ENCODE measurements around the gene LTBR.
A peak's percentile ranks its signal among the peaks of the same experiment; 100 is the strongest.
"Not testable (repeated sequence)": the region's sequence is repeated elsewhere in the genome, so short reads cannot be mapped to it uniquely, and the experiment has no call there.

Gene LTBR

GRCh38 chr12:6342140-6342889 is 41.6 kb upstream of the LTBR start:
- no peak overlapping the region for H3K4me3 Mint-ChIP-seq
- peaks cover 53% of the 10 kb centered on the region for H3K4me1 Mint-ChIP-seq
- no peak for DNase-seq
- no peaks in the 10 kb centered on the region for H3K27me3 Mint-ChIP-seq
- ATAC-seq: no peak
- no peak overlapping the region for H3K27ac Mint-ChIP-seq
- no peaks in the 10 kb centered on the region for H3K9me3 Mint-ChIP-seq

GRCh38 chr12:6343518-6343917 is 40.4 kb upstream of the LTBR start:
- Mint-ChIP-seq H3K4me3 (peak overlapping the region in 1 of 2 donors; percentile 4), H3K4me1 (peaks cover 59% of the 10 kb centered on the region), H3K27me3 (no peaks in the 10 kb centered on the region), H3K9me3 (no peaks in the 10 kb centered on the region), H3K27ac (no peak overlapping the region)
- ATAC-seq (no peak), DNase-seq (no peak)

DNA sequence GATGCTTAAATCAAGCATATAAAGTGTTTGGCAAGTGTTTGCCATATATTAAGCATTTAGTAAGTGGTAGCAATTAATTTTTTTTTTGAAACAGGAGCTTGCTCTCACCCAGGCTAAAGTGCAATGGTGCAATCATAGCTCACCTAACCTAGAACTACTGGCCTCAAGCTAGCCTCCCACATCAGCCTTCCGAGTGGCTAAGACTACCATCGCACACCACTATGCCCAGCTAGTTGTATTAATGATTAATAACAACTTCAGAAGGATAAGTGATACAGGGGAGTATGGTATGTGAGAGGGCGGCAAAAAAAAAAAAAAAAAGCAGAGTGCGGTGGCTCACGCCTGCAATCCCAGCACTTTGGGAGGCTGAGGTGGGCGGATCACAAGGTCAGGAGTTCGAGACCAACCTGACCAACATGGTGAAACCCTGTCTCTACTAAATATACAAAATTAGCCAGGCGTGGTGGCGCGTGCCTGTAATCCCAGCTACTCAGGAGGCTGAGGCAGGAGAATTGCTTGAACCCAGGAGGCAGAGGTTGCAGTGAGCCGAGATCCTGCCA is 39.8 kb upstream of the LTBR start:
- H3K27ac Mint-ChIP-seq, H3K9me3 Mint-ChIP-seq, H3K27me3 Mint-ChIP-seq, H3K4me3 Mint-ChIP-seq, ATAC-seq, DNase-seq: not testable (repeated sequence)
- peaks cover 59% of the 10 kb centered on the region for H3K4me1 Mint-ChIP-seq

GRCh38 chr12:6345319-6346091 is 38.5 kb upstream of the LTBR start:
- Mint-ChIP-seq H3K4me1 (peaks cover 59% of the 10 kb centered on the region), H3K9me3 (no peaks in the 10 kb centered on the region), H3K27ac (peak overlapping the region; percentile 49 to 68), H3K4me3 (peak overlapping the region; percentile 49 to 61), H3K27me3 (no peaks in the 10 kb centered on the region)
- ATAC-seq: peak; percentile 68
- DNase-seq: peak in 1 of 2 donors; percentile 55

- Mint-ChIP-seq H3K27ac (peak overlapping the region in 1 of 2 donors; percentile 8), H3K27me3 (no peaks in the 10 kb centered on the region), H3K4me3 (peak overlapping the region in 1 of 2 donors; percentile 61), H3K4me1 (peaks cover 59% of the 10 kb centered on the region), H3K9me3 (no peaks in the 10 kb centered on the region)
- DNase-seq (no peak), ATAC-seq (no peak)
Observed at GRCh38 chr12:6346235-6346832, 37.6 kb upstream of the LTBR start.

DNA sequence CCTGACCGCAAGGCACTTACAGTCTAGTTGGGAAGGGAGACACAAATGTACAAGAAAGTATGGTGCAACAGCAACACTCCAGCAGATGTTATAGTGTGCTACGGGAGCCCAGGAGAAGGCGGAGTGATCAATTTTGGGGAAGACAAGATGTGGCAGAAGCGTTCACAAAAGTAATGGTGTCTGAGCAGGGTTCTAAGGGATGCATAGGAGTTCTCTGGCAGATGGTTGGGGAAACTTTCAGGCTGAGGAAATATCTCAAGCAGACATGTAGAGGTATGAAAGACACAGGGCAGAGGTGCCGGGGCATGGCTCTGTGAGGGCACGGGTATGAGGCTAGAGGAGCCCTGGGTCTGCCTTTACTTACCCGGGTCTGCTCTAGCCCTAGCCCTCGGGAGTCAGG is 37.0 kb upstream of the LTBR start:
- Mint-ChIP-seq H3K27me3 (no peaks in the 10 kb centered on the region), H3K27ac (no peak overlapping the region), H3K9me3 (no peaks in the 10 kb centered on the region), H3K4me3 (peak overlapping the region in 1 of 2 donors; percentile 14), H3K4me1 (peaks cover 55% of the 10 kb centered on the region)
- ATAC-seq: no peak
- no peak for DNase-seq

DNA sequence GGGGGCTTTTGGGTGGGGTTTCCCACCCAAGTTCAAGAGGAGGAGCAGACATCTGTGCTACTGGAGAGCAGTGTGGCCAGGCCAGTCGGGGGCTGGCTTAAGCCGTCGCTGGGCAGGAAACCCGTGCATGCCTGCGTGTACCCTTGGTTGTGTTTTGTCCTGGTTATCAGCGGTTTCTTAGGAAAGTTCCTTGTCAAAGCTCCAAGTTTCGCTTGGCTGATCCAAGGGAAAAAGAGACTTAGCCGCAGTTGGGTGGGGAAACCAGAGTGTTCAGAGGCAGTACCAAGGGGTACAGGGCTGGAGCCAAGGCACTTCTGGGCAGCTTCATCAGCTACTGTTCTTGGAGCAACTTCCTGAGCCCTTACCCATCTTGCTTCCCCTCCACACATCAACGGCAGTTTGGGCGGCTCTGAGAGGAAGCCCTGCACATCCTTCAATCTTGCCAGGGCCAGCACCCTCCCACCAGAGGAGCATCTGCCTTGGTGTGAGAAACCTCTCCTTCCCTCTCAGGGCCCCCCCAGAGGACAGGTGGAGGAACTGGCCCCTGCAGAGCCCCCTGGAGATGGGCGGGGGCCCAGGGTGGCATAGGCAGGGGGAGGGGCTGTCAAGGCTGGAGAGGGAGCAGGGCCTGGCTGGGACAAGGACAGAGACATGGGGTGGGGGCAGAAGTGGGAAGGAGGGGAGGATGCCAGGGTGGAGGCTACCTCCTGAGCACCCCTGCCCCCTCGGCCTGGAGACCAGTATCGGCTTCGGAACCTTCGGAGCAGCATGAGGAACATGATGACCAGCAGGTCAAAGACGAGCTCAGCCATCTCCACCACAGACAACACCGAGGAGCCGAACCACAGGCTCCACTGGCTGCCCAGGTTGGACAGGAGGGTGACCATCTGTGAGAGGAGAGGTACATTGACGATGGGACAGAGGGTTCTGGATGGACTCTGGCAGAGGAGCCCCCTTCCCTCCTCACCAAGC is 36.3 kb upstream of the LTBR start:
- ATAC-seq (peak; percentile 24), DNase-seq (no peak)
- Mint-ChIP-seq H3K27me3 (no peaks in the 10 kb centered on the region), H3K4me1 (peaks cover 52% of the 10 kb centered on the region), H3K9me3 (no peaks in the 10 kb centered on the region), H3K4me3 (peak overlapping the region in 1 of 2 donors; percentile 14), H3K27ac (no peak overlapping the region)

GRCh38 chr12:6351622-6352021 is 32.3 kb upstream of the LTBR start:
- H3K9me3 Mint-ChIP-seq: no peaks in the 10 kb centered on the region

DNA sequence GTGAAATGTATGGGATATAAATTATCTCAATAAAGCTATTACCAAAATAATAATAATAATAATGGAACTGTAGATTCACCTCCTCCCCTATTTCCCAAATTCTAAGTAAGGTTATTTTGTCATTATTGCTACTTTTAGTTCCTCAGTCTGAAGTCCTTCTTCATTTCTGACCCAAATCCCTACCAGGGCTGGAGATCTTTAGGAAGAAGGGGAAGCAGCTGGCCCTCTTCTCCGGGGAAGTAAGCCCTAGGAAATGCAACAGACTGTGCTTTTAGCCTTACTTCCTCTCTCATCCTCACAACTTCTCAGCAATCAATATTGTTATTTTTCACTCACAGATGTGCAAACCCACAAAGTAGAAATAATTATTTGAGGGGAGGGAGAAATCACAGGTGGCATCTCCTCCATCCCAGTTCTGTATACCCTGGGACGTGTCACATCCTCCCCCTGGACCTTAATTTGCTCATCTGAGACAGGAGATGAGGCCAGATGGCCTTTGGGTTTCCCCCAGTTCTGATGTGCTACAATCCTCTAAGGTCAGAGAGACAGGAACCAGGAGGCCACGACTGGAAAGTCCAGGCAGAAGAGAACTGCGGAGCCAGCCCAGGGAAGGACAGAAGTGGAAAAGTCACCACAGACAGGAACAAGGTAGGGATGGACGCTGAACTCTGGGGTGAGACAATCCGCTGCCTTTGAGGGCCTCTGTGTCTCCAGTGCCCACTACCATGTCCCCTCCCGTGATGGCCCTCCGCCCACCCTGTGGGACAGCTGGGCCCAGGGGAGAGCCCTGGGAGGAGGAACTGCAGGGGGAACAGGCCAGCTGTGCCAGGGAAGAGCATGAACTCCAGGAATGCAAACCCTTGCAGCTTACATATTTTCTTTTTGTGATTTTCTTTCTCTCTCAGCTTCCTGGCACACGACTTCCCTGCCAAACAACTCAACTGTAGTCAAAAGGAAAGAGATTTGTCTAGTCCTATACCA is 31.5 kb upstream of the LTBR start:
- DNase-seq: no peak
- Mint-ChIP-seq H3K4me1 (peaks cover 27% of the 10 kb centered on the region), H3K4me3 (no peak overlapping the region), H3K9me3 (no peaks in the 10 kb centered on the region), H3K27me3 (no peaks in the 10 kb centered on the region), H3K27ac (peak overlapping the region in 1 of 2 donors; percentile 20)
- no peak for ATAC-seq

More at GRCh38 chr12:6351622-6352021, 32.3 kb upstream of the LTBR start:
- no peak overlapping the region for H3K4me3 Mint-ChIP-seq
- ATAC-seq (no peak), DNase-seq (no peak)
- H3K27me3 Mint-ChIP-seq: no peaks in the 10 kb centered on the region
- no peak overlapping the region for H3K27ac Mint-ChIP-seq
- H3K4me1 Mint-ChIP-seq: peaks cover 36% of the 10 kb centered on the region

DNA sequence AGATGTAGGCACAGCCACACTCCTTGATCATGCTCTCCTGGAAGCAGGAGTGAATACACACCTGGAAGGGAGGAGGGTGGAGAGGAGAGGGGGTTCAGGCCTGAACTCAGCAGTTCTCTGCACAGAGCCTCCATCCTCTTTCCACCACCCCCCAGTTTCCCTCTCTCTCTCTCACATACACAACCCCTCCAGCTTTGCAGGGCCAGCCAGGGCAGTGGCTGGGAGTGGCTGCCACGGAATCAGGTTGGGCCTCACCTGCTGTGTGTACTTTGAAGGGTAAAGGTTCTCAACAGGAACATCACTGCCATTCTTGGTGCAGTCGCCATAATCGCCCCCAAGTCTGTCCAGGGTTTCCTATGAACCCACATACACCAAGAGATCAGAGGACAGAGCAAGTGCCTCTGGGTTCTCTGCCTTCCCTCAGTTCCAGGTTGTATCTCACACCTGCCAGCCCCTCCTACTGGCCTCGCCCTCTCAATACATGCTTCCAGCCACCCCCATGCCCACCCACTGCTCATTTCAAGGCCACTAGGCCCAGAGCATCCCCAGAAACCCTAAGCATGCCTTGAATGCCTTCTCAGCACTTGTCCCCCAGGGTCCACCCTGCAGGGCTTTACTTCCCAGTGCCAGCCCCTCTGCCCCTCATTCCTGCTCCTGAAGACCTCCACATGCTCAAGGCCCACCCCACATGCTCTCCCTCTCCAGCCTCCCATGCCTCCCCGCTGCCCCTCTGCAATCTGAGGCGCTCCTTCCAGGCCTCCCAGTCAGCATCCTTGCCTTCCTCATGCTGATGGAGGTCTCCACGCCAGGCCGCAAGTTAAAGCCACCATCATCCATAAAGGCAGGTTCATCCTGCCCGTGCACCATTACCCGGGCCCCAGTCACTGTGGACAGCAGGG is 29.2 kb upstream of the LTBR start:
- ATAC-seq (peak; percentile 43), DNase-seq (no peak)
- H3K27ac Mint-ChIP-seq: no peak overlapping the region
- peaks cover 23% of the 10 kb centered on the region for H3K4me1 Mint-ChIP-seq
- H3K9me3 Mint-ChIP-seq: no peaks in the 10 kb centered on the region
- H3K4me3 Mint-ChIP-seq: no peak overlapping the region
- no peaks in the 10 kb centered on the region for H3K27me3 Mint-ChIP-seq

GRCh38 chr12:6355491-6356373 is 28.2 kb upstream of the LTBR start:
- no peak for DNase-seq
- Mint-ChIP-seq H3K9me3 (no peaks in the 10 kb centered on the region), H3K4me1 (peaks cover 33% of the 10 kb centered on the region), H3K27me3 (no peaks in the 10 kb centered on the region), H3K27ac (no peak overlapping the region), H3K4me3 (no peak overlapping the region)
- ATAC-seq: no peak

GRCh38 chr12:6356374-6356820 is 27.6 kb upstream of the LTBR start:
- Mint-ChIP-seq H3K9me3 (no peaks in the 10 kb centered on the region), H3K4me3 (no peak overlapping the region), H3K4me1 (peaks cover 39% of the 10 kb centered on the region), H3K27ac (no peak overlapping the region), H3K27me3 (no peaks in the 10 kb centered on the region)
- DNase-seq (no peak), ATAC-seq (no peak)
